ENCODE data around the gene OLFML3. TPM values are rescaled to one million over a fixed set of nuclear protein-coding genes. Genes with fewer than 3 reads are reported as not detected.

OLFML3 gene, protein sequence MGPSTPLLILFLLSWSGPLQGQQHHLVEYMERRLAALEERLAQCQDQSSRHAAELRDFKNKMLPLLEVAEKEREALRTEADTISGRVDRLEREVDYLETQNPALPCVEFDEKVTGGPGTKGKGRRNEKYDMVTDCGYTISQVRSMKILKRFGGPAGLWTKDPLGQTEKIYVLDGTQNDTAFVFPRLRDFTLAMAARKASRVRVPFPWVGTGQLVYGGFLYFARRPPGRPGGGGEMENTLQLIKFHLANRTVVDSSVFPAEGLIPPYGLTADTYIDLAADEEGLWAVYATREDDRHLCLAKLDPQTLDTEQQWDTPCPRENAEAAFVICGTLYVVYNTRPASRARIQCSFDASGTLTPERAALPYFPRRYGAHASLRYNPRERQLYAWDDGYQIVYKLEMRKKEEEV
- 8.1 TPM for total RNA-seq

DNA sequence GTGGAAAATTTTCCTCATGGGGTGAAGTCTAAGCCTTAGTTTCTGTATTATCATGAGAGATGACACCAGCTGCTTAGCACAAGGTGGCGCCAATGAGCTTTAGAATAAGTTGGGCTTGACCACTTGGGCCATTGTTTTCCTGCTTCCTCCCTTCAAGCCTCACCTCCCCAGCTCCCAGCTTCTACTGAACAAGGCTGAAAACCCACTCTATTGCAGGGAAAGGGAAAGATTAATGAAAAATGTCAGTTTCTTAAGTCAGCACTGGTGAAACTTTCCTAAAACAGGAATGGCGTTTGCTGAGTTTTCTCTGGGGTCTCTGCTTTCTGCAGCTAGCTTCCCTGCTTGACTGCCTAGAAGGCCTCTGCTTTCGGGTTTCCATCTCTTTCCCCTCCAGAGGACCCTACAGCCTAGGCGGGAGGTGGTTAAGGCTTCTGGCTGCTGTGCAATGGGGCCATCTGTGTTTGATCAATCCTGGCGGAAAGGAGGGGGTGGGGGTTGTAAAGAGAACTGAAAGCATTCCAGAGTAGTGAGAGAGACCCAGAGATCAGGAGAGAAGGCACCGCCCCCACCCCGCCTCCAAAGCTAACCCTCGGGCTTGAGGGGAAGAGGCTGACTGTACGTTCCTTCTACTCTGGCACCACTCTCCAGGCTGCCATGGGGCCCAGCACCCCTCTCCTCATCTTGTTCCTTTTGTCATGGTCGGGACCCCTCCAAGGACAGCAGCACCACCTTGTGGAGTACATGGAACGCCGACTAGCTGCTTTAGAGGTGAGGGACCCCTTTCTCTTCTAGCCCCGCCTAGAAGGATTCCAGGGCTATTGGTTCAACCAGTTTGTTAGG lies at the start of gene OLFML3:
Gene OLFML3 (plus strand): TSS at position 612 of the 840 bp plus-strand sequence. CDS start 43 bp downstream, at position 655.

Other genes with a start within 250 kb of the OLFML3 start
- gene PHTF1, start 220.0 kb upstream of the OLFML3 start, total RNA-seq = 59.8 TPM
- gene RSBN1, start 167.0 kb upstream of the OLFML3 start, total RNA-seq = 51.0 TPM
- gene PTPN22, start 107.8 kb upstream of the OLFML3 start, total RNA-seq = 0.63 TPM
- gene BCL2L15, start 91.9 kb upstream of the OLFML3 start, total RNA-seq = 3.8 TPM
- gene AP4B1, start 74.7 kb upstream of the OLFML3 start, total RNA-seq = 56.0 TPM
- 7.5 TPM for gene DCLRE1B, start 74.1 kb upstream of the OLFML3 start, total RNA-seq
- gene HIPK1, start 50.1 kb upstream of the OLFML3 start, total RNA-seq = 48.5 TPM
- 21.3 TPM for gene SYT6, start 174.4 kb downstream of the OLFML3 start, total RNA-seq

All from parietal lobe (tissue), 1 donor.